HG02588 (cell line): ENCODE data around the gene FRMD3.

ENCODE experiments used
- ATAC-seq: cut with Tn5 transposase; IDR thresholded peaks from one replicate; pipeline ENCODE4 v1.9.1; 2021; ENCODE audit warnings: mild to moderate bottlenecking, moderate library complexity; ENCODE audit not compliant: unreplicated experiment

Gene FRMD3

DNA sequence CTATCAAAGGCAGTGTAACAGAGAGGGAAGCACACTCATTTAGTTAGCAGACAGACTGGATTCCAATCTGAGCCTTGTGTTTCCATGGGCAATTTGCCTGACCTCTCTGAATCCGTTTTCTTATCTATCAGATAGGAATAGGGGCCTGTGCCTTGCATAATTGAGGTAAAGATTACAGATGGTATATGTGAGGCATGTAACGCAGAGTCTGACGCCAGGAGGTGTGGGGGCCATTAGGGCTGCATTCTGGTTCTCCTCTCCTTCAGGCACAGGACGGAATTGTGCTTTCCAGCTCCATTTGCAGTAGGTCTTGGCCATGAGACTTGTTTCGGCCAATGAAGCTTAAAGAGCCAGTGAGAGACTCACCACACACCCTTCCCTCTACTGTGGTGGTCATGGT is 97.6 kb downstream of the FRMD3 start:
- ATAC-seq: no peak

- ATAC-seq: no peak
Observed at GRCh38 chr9:83435301-83435700, 102.9 kb downstream of the FRMD3 start.

- ATAC-seq: no peak
Observed at GRCh38 chr9:83434254-83434653, 103.9 kb downstream of the FRMD3 start.

- no peak for ATAC-seq
Observed at GRCh38 chr9:83433846-83434245, 104.4 kb downstream of the FRMD3 start.

DNA sequence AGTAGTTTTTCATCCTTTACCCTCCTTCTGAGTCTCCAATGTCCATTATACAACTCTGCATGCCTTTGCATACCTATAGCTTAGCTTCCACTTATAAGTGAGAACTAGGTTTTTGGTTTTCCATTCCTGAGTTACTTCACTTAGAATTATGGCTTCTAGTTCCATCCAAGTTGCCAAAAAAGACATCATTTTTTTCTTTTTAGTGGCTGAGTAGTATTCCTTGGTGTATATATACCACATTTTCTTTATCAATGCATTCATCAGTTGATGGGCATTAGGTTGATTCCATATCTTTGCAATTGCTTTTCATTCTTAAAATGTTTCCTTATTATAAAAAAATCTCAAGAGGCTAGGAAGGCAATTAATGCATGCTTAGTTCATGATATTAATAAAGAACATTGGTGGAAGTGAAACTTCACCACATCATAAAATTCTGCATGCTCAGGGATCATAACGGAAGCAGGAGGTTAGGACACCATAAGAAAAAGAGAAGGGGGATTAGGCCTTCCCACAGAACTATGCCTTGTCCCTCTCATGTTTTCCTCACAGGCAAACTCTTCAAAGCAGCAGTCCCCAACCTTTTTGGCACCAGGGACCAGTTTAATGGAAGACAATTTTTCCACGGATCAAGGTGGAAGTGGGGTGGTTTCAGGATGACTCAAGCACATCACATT is 105.2 kb downstream of the FRMD3 start:
- no peak for ATAC-seq

GRCh38 chr9:83432104-83432627 is 106.0 kb downstream of the FRMD3 start:
- ATAC-seq: no peak

GRCh38 chr9:83431101-83432060 is 106.8 kb downstream of the FRMD3 start:
- ATAC-seq: no peak

DNA sequence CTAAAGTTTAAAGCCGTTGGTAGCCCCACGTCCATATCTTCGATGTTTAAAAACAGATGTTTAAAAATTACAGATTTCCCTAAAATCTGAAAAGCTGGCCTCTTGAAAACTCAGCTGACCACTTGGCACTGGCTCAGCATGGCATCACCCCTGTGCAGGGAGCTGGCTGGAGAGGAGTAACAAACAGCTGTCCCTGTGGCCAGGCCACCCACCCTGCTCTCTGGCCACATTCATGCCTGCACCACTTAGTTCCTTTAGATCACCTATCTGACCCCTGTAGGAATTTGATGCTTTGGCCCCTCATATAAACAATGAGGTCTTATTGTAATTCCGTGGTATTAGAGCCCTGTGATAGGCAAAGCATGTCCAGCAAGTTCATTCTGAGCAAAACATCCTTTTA is 107.5 kb downstream of the FRMD3 start:
- ATAC-seq: no peak

DNA sequence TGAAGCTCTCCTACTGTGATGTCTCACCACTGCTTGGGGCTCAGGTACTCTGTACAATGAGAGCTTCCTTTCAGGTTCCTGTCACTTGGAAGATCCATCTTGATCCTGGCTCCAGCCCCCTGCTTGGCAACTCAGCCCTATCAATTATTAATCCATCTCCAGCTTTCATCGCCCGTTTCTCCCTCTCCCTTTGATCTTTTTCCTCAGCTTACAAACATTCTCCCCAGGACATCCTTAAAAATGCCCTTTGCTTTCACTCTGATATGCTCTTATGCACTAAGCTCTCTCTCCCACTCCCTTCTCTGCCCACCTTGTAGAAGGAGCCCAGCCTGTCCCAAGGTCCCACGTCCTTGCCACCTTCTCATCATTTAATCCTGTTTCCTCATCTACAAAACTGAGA is 109.0 kb downstream of the FRMD3 start:
- ATAC-seq: no peak

- ATAC-seq: no peak
Observed at GRCh38 chr9:83425240-83425639, 113.0 kb downstream of the FRMD3 start.

DNA sequence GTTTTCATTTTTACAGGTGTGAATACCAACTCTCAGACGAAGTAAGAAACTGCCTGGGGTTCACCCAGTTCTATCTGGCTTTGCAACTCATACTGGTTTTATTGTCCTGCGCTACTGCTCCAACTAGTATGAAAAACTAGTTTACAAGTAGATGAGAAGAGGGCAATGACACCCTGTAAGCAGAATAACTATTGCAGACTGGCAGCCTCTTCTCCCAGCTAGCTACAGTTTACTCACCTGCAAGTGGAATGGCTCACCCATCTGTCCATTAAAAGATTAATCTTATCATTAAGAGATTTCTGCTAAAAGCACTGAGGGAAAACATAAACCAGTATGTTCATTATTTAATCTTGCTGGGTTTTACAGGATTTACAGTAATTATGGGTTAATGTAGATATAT is 113.4 kb downstream of the FRMD3 start:
- ATAC-seq: no peak

GRCh38 chr9:83423815-83424707 is 114.1 kb downstream of the FRMD3 start:
- no peak for ATAC-seq

GRCh38 chr9:83422527-83422926 is 115.7 kb downstream of the FRMD3 start:
- no peak for ATAC-seq

DNA sequence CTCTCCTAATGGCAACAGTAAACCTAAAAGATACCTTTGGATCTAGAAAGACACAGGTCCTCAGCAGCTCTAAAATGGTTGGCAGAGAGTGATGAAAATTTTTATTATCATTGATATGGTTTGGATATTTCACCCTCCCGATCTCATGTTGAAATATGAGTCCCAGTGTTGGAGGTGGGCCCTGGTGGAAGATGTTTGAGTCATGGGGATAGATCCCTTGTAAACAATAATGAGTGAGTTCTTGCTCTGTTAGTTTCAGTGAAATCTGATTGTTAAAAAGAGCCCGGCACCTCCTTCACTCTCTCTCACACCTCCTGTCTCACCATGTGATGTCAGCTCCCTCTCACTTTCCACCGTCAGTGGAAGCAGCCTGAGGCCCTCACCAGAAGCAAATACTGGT is 117.7 kb downstream of the FRMD3 start:
- no peak for ATAC-seq

- no peak for ATAC-seq
Observed at GRCh38 chr9:83419961-83420360, 118.2 kb downstream of the FRMD3 start.

GRCh38 chr9:83418283-83418682 is 119.9 kb downstream of the FRMD3 start:
- ATAC-seq: no peak

GRCh38 chr9:83413367-83413766 is 124.8 kb downstream of the FRMD3 start:
- no peak for ATAC-seq

DNA sequence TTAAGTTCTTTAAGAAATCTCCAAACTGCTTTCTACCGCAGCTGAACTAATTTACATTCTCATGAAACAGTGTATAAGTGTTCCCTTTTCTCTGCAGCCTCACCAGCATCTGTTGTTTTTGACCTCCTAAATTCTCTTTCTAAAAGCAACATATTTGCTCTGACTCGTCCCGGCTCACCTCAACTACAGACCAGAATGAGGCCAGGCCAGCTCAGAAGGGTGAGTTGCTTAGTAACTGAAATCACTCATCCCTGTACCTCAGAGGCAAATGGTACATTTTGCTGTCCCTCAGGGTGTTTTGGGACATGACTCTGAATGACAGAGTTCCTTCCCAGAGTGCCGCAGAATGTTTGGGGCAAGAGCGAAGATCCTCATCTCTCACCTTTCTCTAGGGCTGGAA is 127.5 kb downstream of the FRMD3 start:
- ATAC-seq: no peak

- no peak for ATAC-seq
Observed at GRCh38 chr9:83406921-83407320, 131.3 kb downstream of the FRMD3 start.

GRCh38 chr9:83405759-83406158 is 132.4 kb downstream of the FRMD3 start:
- no peak for ATAC-seq
